ENCODE measurements around the gene MAPKAPK2. TPM values are rescaled to one million over a fixed set of nuclear protein-coding genes. Genes with fewer than 3 reads are reported as not detected.

Gene MAPKAPK2
- total and polyA plus RNA-seq, 2 of the 13 experiments (the other 11 are each of a cell fraction or from before 2014, with no cell fraction given) = 16.6 to 34.0 TPM

DNA sequence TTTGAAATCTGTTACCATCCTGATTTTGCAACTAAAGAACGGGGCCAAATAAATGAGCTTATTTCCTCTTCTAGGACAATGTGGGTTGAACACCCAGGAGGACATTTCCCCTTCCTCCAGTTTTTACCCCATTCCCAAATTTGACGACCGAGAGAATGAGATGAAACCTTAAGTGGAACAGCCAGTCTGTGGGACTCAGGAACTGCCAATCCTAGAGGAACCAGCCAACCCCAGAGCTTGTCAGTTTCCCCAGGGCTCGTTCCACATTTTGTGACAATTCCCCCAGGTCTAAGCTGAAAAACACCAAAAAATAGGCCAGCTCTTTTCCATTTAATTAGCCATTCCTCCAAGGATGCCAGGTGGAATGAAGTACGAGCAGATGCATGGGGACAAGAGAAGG, 21.3 kb upstream of the MAPKAPK2 start:
- no peak for FAIRE-seq
- no peaks in the 10 kb centered on the region for H3K9me3 ChIP-seq (ENCODE audit: low read length)
- no peaks in the 10 kb centered on the region for H4K20me1 ChIP-seq (ENCODE audit: insufficient read depth, low read length)
- no peak overlapping the region for H2AFZ ChIP-seq (ENCODE audit: low read length)
- no peak for ATAC-seq
- BruUV-seq (replicated peaks) = no TSS peak
- no peaks in the 10 kb centered on the region for H3K36me3 ChIP-seq (replicated peaks in 1 of 2; ENCODE audit: control insufficient read depth in 1 of 2, insufficient read depth in 2 of 2, low read length in 2 of 2)
- peaks cover 2 to 26% of the 10 kb centered on the region in 2 experiments for H3K27me3 ChIP-seq (ENCODE audit: control insufficient read depth in 1 of 2, insufficient read depth in 2 of 2, low read length in 2 of 2)
- intact Hi-C loops (cut with micrococcal nuclease; ENCODE audit: unreplicated experiment) (no loop called here), in situ Hi-C loops (cut with HindIII; ENCODE audit: extremely low pct_ligation_motif_present, low pct_unique_long_range_greater_than_20kb) (no loop called here)
- CTCF ChIA-PET (ENCODE audit: low intra/inter-chr PET ratio, low total read pairs) = interaction anchor here (1.3 to 3.7 kb wide), 4 partner anchors 28 to 119 kb away, joined by 3 to 33 read pairs (median 22); partner anchors contain the start of gene DYRK3
- H3K4me3 ChIP-seq (replicated peaks in 1 of 3; ENCODE audit: insufficient read depth in 1 of 3, low read depth in 2 of 3, low read length in 3 of 3) = no peak overlapping the region
- WGBS (ENCODE audit: low lambda C conversion rate) = 32% methylated on average over 5 of the region's 5 CpGs
- DNase-seq (ENCODE audit: low spot score) = no peak
- no peaks in the 10 kb centered on the region for H3K79me2 ChIP-seq (ENCODE audit: insufficient read depth, low read length)
- H3K4me1 ChIP-seq (ENCODE audit: insufficient read depth, low read length) = peaks cover 14% of the 10 kb centered on the region
- TF ChIP-seq SP5 (CRISPR knock-in tag; IDR thresholded peaks at IDR 0.05; ENCODE audit: borderline replicate concordance, low read depth) (no peak), ZNF430 (CRISPR knock-in tag; IDR thresholded peaks at IDR 0.05) (no peak), ZNF232 (CRISPR knock-in tag; IDR thresholded peaks at IDR 0.05; ENCODE audit: borderline replicate concordance) (no peak), TBP (CRISPR knock-in tag; IDR thresholded peaks at IDR 0.05) (no peak), STAT5B (CRISPR knock-in tag; IDR thresholded peaks at IDR 0.05) (no peak), ZSCAN9 (CRISPR knock-in tag; IDR thresholded peaks at IDR 0.05; ENCODE audit: borderline replicate concordance) (no peak)
- POLR2A ChIA-PET = interaction anchor here (1.8 kb wide), 1 partner anchor 28 kb away, joined by 14 read pairs; the partner anchor contains the start of gene DYRK3
- H3K9ac ChIP-seq (ENCODE audit: insufficient read depth, low read depth, low read length) = no peak overlapping the region
- no peak overlapping the region for H3K4me2 ChIP-seq (ENCODE audit: low read depth, low read length)
- no peak overlapping the region for H3K27ac ChIP-seq (ENCODE audit: extremely low read length, insufficient read depth, low read length)

DNA sequence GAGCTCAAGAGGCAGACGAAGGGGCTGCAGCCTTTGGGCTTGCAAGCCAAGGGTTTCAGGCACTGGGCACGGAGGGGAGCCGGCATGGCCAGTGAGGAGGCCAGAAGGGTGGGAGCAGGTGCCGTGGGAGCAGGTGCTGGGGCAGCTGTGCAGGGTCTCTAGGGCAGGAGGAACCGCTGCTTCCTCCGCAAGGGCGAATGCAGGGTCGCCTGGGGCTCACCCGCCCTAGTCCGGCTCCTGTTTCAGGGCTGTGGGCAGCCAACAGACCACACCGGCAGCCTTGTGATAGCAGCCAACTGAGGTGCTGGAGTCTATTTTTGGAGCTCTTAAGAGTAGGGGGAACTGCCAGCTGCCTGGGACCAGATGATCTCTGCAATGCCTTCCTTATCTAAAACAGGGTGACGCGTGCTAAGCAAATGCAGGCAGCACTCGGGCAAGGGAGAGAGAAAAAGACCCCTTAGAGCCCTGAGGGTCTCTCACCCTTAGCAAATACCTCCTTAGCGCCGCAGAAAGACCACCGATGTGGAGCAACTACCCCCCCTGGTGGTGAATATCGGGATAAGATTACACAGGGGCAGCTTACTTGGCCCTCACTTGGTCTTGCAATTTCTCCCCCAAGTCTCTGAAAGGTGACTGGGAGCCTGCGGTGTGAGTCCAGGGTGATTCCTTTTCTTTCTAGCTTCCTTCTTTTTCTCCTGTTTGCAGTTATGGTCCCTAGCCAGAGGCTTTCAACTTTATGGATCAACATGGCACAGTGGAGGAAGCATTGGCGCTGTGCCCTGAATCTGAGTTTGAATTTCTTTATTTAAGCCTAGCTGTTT, 20.7 kb upstream of the MAPKAPK2 start:
- Histone ChIP-seq H3K27me3 (ENCODE audit: control insufficient read depth in 1 of 2, insufficient read depth in 2 of 2, low read length in 2 of 2) (peaks cover 2 to 29% of the 10 kb centered on the region in 2 experiments), H3K4me1 (ENCODE audit: insufficient read depth, low read length) (peaks cover 7% of the 10 kb centered on the region), H3K9ac (ENCODE audit: insufficient read depth, low read depth, low read length) (no peak overlapping the region), H3K9me3 (ENCODE audit: low read length) (no peaks in the 10 kb centered on the region), H3K36me3 (replicated peaks in 1 of 2; ENCODE audit: control insufficient read depth in 1 of 2, insufficient read depth in 2 of 2, low read length in 2 of 2) (no peaks in the 10 kb centered on the region), H3K4me3 (replicated peaks in 1 of 3; ENCODE audit: insufficient read depth in 1 of 3, low read depth in 2 of 3, low read length in 3 of 3) (no peak overlapping the region), H2AFZ (ENCODE audit: low read length) (no peak overlapping the region), H4K20me1 (ENCODE audit: insufficient read depth, low read length) (no peaks in the 10 kb centered on the region), H3K4me2 (ENCODE audit: low read depth, low read length) (no peak overlapping the region; the same call in 1 of the 2 replicates), H3K79me2 (ENCODE audit: insufficient read depth, low read length) (no peaks in the 10 kb centered on the region), H3K27ac (ENCODE audit: extremely low read length, insufficient read depth, low read length) (no peak overlapping the region)
- intact Hi-C loops (cut with micrococcal nuclease; ENCODE audit: unreplicated experiment) (loop anchor here (1.0 to 2.0 kb wide), 3 partner anchors 30 to 174 kb away; no protein-coding TSS in a partner anchor), in situ Hi-C loops (cut with HindIII; ENCODE audit: extremely low pct_ligation_motif_present, low pct_unique_long_range_greater_than_20kb) (no loop called here)
- BruUV-seq (replicated peaks) = no TSS peak
- ATAC-seq (peak; percentile 83), FAIRE-seq (peak; percentile 52), DNase-seq (ENCODE audit: low spot score) (peak; percentile 43)
- POLR2A ChIA-PET = interaction anchor here (1.8 kb wide), 1 partner anchor 29 kb away, joined by 14 read pairs; the partner anchor contains the start of gene DYRK3
- WGBS (ENCODE audit: low lambda C conversion rate) = 11% methylated on average over 11 of the region's 20 CpGs
- CTCF ChIA-PET (ENCODE audit: low intra/inter-chr PET ratio, low total read pairs) = interaction anchor here (0.5 to 3.7 kb wide), 6 partner anchors 29 to 174 kb away, joined by 3 to 33 read pairs (median 10); partner anchors contain the start of gene DYRK3
- TF ChIP-seq, protein P1, sequence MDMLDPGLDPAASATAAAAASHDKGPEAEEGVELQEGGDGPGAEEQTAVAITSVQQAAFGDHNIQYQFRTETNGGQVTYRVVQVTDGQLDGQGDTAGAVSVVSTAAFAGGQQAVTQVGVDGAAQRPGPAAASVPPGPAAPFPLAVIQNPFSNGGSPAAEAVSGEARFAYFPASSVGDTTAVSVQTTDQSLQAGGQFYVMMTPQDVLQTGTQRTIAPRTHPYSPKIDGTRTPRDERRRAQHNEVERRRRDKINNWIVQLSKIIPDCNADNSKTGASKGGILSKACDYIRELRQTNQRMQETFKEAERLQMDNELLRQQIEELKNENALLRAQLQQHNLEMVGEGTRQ (IDR thresholded peaks at IDR 0.05; ENCODE audit: low read depth, low read length) = no peak
- TF ChIP-seq, protein P1 (CRISPR knock-in tag; IDR thresholded peaks at IDR 0.05; ENCODE audit: borderline replicate concordance) = 0 out of 2 replicates have a peak, but pooled peaks have one; percentile 25
- TF ChIP-seq RAD21 (CRISPR knock-in tag; IDR thresholded peaks at IDR 0.05) (peak; percentile 71), KDM5B (CRISPR knock-in tag; IDR thresholded peaks at IDR 0.05; ENCODE audit: borderline replicate concordance) (0 out of 2 replicates have a peak, but pooled peaks have one; percentile 45), SNAI1 (CRISPR knock-in tag; IDR thresholded peaks at IDR 0.05; ENCODE audit: borderline replicate concordance) (no peak)
- TF ChIP-seq, protein P2, sequence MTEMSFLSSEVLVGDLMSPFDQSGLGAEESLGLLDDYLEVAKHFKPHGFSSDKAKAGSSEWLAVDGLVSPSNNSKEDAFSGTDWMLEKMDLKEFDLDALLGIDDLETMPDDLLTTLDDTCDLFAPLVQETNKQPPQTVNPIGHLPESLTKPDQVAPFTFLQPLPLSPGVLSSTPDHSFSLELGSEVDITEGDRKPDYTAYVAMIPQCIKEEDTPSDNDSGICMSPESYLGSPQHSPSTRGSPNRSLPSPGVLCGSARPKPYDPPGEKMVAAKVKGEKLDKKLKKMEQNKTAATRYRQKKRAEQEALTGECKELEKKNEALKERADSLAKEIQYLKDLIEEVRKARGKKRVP (CRISPR knock-in tag; IDR thresholded peaks at IDR 0.05) = no peak
- TF ChIP-seq, protein P3, sequence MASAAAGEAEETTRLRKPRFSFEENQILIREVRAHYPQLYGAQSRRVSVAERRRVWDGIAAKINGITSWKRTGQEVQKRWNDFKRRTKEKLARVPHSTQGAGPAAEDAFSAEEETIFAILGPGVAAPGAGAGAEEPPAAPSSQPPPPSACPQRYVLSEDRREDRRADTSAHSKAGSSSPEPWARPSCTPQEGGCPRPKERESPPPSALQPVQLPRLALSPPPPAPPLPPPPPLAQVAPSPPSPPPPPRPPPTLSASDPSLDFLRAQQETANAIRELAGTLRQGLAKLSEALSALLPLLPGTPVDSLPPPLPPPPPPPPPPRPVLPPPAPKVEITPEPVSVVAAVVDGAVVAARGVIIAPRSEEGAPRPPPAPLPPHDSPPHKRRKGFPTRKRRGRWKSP (CRISPR knock-in tag; IDR thresholded peaks at IDR 0.05) = 0 out of 2 replicates have a peak, but pooled peaks have one; percentile 29
